Measurements from ENCODE around the gene KRT79.
"Not testable (repeated sequence)": the region's sequence is repeated elsewhere in the genome, so short reads cannot be mapped to it uniquely, and the experiment has no call there.

The KRT79 gene

DNA sequence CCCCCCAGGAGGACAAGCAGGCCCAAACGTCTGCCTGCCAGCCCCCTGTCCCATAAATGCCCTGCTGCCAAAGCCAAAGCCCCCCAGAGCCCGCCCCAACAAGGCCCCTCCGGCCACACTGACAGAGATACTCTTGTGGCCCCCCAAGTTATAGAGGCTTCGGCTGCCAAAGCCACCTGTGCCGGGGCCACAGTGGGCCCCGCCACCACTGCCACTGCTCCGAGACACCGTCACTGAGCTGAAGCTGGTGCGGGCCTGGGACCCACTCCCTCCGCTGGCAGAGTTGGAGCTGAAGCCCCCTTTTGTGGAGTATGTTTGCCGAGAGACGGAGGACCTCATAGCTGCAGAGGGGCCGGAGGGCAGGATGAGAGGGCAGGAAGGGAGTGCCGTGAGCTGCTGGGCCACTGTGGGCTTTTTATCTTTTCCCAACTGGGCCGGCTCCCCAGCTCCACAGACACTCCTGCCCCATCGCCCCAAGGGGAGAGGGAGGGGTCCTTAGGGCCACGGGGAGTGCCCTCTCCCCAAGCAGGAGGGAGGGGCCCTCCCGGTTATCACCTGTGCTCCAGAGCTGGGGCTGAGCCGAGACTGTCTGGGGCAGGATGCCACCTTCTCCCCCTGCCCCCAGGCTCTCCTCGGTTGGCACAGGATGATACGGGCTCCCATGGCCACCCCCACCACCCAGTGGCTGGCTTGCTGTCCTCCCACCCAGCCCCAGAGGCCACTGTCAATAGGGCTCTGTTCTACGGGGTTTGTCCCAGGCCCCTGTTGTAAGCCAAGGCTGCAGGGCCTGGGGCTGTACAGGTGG, at the start of gene KRT79:
Gene KRT79, minus strand, starts transcription at position 390 of the 805 bp plus-strand sequence. Its CDS starts 51 bp downstream, at position 339.
- DNase-seq (ENCODE audit: low read depth in 3 of 3) = no peak

DNA sequence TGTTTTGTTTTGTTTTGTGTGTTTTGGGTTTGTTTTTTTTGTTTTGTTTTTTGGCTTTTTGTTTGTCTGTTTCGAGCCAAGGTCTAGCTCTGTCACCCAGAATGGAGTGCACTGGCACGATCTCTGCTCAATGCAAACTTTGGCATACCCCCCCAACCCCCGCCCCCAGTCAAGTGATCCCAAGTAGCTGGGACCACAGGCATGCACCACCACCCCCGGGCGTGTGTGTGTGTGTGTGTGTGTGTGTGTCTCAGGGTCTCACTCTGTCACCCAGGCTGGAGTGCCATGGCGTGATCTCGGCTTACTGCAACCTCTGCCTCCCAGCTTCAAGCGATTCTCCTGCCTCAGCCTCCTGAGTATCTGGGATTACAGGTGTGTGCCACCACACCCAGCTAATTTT, 46.4 kb upstream of the KRT79 start:
- not testable (repeated sequence) for DNase-seq (ENCODE audit: low read depth in 3 of 3)

DNA sequence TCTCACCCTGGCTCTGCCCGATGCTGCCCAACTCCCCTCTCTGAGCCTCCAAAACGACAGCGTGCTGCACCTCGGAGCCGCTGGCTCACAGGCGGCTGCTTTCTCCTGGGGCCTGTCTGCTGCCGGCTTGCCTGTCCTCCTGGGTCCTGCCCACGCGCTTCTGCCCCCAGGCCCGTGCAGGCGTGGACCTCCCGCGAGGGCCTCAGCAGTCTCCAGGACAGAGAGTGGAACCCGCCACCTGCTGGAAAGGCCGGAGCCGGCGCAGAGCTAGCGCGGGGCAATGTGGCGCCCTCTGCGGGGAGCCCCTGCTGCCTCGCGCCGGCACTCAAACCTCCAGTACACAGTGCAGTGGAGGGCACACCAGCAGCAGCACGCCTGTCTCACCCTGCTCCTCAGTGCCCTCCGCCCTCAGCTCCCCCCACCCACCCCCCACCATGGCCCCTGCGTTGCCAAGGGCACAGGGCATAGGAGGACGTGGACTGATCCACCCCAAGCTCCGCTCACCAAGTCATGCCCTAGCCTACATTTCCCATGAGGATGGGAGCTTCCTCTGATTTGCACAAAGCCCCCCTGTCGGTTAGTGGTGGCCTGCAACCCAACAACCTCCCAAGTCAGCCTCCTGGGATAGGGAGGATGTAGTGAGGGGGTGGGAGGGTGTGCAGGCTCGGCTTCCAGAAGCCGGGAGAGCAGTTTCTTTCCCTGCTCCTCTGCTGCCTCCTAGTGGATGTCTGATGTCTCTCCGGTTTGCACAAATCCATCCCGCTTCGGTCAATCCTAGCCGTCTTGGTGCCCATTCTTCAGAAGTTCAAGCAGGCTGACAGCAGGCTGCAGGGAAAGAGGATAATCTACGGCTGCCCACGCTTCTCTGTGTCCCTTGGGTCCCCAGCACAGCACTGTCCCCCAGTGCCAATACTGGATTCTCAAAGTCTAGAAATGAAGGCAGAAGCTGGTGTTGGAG, 45.6 kb upstream of the KRT79 start:
- DNase-seq (ENCODE audit: low read depth in 3 of 3) = peak in 2 of 3 donors; percentile 35 to 63

DNA sequence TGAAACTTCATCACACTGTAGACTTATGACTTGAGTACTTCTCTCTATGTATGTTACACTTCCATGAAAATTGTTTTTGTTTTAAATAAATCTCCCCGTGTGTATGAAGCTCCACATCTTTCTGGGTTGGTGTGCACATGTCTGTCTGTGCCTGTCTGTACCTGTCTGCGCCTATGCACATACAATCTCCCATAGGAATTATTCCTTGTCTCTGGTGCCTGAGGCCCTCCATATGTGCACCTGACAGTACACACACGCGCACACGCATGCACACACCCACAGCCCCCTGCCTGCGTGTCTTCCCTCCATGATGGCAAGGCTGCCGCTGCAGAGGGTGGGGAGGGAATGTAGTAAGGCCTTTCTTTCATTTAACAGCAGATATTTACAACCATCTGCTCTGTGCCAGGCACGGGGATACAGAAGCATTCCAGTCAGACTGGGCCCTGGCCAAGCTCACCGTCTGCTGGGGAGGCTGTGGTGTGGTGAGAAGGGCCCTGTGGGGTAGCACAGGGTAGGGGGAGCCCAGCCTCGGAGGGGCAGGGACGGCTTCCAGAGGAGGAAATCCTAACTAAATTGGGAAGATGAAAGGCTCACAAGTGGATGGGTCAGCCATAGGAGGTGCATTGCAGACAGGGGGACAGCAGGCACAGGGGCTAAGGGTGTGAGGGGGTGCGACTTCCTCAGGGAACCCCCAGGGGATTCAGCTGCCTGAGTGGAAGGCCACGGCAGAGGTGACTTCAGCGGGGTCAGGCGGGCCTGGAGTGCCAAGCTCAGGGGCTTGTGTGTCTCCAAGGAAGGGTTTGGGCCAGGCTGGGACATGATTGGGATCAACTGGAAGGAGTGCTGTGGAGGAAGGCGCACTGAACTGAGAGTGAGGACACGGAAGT, 44.6 kb upstream of the KRT79 start:
- no peak for DNase-seq (ENCODE audit: low read depth in 3 of 3)

DNA sequence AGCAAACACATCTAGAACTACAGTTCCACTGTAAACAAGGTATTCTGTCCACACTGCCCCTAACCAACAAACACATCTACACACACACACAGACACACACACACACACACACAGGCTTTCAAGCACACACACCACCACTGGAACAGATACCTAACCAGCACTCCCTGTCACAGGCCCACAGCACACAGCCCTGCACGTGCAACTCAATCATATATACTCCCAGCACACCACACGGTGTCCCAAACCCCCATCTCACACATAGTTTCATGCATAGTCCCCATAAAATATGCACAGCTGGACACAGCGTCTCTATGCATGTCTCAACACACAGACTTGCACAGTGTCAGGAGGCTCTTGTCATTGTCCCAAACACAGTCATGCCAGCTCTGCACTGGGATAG, 43.1 kb upstream of the KRT79 start:
- no peak for DNase-seq (ENCODE audit: low read depth in 3 of 3)

DNA sequence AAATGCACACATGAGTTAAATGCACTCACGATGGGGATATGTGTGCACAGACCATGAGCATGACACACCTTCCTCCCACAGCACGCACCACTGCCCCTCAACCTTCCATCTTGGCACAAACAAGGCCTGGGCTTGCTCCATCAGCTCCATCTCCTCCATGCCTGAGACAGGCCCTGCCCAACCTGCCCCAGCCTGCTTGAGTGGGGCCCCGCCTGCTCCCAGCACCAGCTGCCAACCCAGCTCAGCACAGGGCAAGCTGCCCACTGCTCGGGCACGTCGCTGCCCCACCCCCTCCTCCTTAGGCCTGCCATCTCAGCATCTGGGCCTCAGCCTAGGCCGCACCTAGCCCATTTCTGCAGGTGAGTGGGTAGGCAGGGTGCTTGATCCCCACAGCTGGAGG, 42.3 kb upstream of the KRT79 start:
- DNase-seq (ENCODE audit: low read depth in 3 of 3) = no peak

DNA sequence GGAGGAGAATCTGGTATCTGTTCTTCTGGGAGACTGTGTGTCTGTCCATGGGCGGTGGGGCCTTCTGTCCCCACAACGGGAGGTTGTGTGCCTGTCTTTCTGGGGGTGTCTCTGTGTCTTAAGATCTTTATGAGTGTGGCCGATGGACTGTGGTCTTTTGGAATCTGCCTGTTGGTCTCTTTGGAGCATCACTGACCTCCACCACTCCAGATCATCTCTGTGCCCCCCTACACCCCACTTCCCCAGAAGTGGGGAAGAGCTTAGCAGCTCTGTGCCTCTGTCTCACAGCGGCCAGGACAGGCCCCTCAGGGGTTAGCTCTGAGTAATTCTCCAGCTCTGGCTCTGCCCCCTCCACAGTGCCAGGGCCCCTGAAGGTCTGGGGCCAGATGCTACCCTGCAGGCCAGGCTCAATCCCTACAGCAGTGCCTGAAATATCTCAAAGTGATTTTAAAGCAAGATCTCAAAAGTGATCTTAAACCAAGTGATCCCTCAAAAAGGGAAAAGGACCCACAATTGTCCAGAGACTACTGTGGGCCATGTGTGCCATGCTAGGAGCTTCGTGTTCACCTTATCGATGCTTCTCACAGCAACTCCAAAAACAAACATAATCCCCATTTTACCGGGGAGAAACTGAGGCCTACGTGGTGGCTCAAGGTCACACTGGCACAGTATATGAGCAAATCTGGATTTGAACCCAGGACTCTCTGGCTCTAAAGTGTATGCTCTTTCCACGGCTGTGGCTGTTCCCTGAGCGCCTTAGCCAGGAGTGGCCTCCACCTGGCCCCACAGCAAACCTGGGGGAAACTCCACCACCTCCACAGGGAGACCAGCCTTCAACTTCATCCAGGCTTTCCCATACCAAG, 40.7 kb upstream of the KRT79 start:
- DNase-seq (ENCODE audit: low read depth in 3 of 3) = no peak

DNA sequence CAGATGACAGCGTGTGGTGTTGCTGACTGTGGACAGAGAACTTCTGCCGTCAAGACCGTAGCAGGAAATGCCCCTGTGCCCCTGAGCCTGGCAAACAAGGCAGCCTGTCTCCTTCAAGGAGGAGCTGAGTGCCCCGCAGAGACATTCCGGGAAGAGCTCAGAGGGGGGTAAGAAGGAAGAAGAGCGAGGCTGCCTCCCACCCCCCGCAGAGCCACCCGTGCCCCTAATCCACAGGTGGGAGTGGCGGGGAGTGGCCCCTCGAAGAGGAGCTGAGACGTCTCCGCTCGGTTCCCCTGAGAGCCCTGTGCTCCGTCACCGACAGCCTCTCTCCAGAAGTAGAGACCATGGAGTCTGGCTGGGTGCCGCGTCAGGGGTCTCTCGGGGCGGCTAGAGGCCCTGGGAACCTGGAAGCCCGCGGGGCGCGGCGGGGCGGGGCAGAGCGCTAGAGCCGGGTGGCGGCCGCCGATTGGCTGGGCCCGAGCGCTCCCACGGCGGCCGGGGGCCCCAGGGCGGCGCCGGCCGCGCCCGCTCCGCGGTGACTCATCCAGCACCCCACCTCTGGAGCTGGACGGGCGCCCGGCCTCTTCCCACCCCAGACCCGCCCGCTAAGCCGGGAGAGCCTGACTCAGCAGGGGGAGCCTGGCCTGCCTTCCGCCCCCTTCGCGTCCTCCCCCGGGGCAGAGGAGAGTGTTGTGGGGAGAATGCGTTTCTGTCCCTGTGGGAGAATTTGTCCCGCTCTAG, 39.9 kb upstream of the KRT79 start:
- DNase-seq (ENCODE audit: low read depth in 3 of 3) = no peak

DNA sequence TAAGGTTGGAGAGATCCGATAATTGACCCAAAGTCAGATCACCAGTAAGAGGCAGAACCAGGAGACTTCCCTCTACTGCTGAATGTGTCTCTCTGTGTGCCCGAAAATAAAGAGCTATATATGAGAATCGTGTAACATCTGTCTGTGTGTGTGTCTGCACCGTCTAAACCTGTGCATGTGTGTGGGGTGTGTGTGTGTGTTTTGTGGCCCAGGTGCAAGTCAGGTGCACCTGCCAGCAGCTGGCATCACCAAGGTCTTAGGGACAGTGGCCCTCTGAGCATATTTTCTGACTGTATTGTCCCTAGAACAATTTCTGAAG, 39.4 kb upstream of the KRT79 start:
- DNase-seq (ENCODE audit: low read depth in 3 of 3) = no peak

DNA sequence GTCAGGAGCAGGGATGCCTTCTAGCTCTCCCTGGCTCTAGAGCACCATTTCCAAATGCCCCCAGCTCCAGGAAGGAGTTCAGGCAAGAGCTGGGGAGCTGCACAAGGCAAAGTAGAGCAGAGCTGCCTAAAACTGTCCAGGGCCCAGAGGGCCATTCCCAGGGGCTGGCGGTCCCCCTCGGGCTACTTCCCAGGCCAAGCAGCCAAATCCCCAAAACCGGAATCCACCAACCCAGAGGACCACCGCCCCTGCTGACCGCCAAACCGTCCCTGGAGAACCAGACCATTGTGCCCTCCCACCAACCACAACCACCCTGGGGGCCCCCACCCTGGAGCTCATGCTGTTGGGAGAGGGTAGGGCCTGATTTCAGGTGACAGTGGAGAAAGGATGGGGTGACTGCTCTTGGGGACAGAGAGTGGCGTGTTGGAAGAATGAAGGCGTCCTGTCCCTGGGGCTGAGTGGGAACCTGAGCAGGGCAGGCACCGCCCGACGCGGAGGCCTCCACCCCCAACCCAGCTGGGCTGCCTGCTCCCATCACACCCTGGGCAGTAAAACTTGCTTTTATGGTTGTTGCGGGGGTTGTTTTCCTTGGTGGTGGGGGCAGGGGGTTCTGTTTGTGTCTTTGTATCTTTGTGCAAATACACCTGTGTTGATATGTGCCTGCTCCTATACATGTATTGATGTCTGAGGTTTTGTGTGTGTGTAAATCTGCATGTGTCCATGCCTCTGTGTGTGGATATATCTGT, 38.7 kb upstream of the KRT79 start:
- DNase-seq (ENCODE audit: low read depth in 3 of 3) = no peak

DNA sequence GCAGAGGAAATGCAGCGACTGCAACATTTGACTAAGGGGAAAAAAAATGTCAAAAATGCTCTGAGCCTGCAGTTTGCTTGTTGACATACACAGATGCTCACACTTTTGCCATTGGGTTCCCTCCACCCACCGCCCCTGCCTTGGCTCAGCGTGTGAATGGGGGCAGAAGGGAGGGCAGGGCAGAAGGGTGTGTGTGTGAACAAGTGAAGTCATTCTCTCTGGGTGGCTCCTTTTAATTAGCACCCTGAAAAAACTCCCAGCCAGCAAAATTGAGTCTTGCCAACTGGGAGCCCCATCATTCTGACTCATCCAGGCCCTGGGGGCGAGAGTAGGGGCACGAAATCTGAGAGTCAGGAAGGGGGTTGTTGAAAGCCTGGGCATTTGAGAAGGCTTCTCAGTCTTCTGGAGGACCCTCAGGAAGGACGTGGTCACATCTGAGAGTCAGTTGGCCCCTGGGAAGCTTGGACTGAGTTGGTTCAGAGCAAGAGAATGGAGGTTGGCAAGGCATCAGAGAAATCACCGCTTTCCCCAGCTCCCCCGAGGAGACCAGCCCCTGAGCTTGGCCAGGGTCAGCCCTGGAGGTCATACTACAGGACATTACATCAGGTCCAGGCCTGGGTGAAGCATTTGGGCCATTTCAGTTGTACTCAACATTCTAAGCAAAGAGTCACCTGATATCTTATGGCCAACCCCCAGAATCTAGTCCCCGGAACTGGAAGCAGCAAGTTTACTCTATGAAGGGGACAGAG, 37.4 kb upstream of the KRT79 start:
- DNase-seq (ENCODE audit: low read depth in 3 of 3) = no peak

DNA sequence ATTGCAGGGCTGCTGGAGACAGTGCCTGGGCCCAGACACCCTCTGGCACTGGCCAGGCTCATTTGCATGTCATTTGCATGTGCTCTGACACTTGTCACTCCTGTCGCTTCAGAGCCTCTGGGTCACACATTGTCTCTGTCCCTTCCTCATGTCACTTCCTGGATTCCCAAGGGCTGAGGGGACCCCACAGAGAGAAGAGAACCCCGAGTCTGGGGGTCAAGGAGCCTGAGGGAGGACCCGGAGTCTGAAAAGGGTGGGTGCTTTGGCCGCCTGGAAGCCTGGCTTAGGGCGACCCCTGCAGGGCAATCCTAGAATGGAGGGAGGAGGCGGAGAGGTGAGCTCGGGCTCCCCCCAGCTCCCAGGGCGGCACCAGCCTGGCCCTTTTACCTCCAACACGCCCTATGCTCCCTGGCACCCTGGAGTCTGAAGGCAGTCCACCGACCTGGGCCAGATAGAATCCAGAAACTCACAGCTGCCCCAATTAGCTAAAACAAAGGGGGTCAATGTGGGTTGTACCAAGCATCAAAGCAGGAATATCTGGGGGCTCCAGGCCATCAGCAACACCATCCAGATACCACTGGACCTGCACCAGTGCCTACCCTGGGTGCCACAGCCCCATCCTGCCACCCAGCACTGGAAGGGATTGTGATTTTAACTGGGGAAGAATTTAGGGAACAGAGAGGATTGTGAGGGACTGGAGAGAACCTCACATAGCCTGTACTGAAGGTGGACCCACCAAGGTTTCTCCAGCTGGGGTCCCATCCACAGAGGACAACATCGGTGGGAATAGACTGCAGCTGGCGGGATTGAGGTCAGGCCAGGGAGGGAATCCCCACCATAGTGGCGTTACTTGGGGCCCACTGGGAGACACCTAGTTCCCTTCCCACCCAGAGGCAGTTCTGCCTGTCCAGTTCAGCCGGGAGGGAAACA, 36.5 kb upstream of the KRT79 start:
- DNase-seq (ENCODE audit: low read depth in 3 of 3) = peak; percentile 55 to 77 (median 62)

DNA sequence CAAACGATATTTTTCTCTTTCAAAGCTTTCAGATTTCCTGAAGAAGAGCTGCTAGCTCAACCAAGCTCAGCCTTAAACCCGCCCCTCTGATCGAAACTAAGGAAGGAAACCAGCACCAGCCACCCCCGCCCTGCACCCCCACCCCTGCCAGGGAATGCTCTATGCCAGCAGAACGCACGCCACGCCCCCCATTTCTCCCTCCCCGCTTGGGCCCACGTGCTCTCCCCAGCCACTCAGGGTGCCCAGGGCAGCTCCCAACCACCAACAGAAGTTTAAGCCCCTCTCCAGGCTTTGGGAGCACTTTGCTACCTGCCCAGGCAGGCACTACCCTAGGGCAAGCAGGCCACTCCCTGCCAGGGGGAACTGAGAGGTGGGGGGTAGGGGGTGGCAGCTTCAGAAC, 33.5 kb upstream of the KRT79 start:
- DNase-seq (ENCODE audit: low read depth in 3 of 3) = no peak

DNA sequence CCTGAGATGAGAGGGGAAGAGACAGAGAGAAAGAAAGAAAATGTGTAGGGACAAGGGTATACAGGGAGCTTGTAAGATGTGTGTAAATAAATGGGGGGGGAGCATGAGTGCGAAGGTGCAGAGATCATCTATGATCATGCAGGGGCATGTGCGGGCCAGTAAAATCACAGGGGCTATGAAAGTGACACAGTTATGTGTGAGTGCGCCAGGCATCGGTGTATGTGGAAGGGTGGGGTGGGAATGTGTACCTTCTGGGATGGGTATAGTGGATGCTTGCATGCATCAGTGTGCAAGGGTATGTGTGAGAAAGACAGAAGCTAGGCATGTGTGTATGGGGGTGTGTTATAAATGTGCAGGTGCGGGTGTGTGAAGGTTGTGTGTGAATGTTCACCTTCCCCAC, 33.0 kb upstream of the KRT79 start:
- no peak for DNase-seq (ENCODE audit: low read depth in 3 of 3)

DNA sequence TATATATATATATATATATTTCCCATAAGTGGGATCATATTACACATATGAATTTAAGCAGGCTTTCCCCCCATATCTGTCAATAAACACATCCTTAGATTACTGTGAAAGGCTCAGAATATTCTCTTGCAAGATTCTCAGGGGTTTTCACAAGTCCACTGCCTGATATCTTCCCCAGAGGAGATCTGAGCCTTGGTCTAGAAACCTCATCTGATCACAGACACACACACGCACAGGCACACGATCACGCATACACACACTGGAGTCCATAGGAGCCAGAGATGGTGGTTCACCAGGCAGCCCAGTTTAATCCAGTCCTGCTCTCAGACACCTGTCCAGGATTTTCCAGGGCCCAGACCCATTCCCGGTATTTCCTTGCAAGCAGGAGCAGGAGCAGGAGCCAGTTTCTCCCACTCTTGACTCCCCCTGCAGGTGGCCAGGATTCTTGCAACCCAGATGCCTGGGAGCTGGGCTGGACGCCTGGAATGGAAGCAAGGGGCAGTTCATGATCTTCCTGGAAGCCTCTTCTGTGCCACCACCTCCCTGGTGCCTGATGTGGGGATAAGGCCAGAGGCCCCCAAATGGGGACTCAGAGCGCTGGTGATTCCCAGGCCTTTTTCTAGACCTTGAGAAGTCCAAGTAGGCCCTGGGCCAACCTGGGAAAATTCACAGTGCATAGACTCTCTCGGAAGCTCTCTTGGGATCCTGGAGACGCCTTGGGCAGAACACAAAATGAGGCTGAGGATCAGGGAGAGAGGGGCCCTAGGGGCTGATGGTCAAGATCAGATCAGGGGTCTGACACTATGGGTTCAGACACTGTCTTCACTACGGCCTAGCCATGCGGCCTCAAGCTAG, 31.2 kb upstream of the KRT79 start:
- no peak for DNase-seq (ENCODE audit: low read depth in 3 of 3)

DNA sequence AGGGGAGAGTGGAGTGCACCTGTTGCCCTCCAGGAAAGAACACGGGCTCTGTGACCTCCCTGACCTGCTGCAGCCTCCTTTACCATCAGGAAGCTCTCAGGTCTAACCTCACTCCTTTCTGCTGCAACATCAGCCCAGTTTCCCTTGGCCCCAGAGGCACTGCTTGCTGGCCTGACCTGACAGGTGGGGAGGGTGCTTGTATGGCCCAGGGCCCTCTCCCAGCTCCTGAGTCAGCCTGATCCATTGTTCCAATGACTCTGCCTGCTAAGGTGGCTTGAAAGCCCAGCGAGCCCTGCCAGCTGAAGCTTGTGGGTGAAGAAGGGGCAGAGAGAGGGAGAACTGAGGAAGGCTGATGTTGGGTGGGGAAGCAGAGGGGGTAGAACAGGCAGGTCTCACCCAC, 27.9 kb upstream of the KRT79 start:
- no peak for DNase-seq (ENCODE audit: low read depth in 3 of 3)

DNA sequence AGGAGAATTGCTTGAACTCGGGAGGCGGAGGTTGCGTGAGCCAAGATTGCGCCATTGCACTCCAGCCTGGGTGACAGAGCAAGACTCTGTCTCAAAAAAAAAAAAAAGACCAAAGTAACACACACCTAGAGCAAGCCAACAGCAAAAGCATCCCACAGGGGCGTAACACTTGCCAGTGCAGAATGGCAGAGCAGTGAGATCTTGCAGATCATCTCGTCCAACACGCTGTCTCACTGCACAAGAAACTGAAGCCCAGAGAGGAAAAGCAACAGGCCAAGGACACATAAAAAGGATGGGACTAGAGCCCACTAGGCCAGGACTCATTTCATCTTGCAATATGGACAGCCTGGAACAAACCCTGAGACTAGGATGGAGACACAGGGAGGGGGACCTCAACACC, 27.4 kb upstream of the KRT79 start:
- no peak for DNase-seq (ENCODE audit: low read depth in 3 of 3)
